HepG2 (cell line): ENCODE data around the gene CDC34. TPM values are rescaled to one million over a fixed set of nuclear protein-coding genes. Genes with fewer than 3 reads are reported as not detected.

Experiments
- BORCS8-MEF2B ChIP-seq: sonication (generic); formaldehyde crosslinking; IDR thresholded peaks from 2 replicates; pipeline ENCODE4 v1.8.0; 2022; ENCODE audit warnings: mild to moderate bottlenecking, missing genetic modification reagents
- CHD4 ChIP-seq: fragments of 200-600 bp; sonication (generic); IDR thresholded peaks from 2 replicates; pipeline ENCODE4 v1.7.0; 2017; ENCODE audit warnings: mild to moderate bottlenecking, low read length, borderline replicate concordance
- DNMT1 ChIP-seq: sonication (generic); formaldehyde crosslinking; IDR thresholded peaks from 2 replicates; pipeline ENCODE4 v1.5.1; 2020; ENCODE audit warnings: mild to moderate bottlenecking, missing genetic modification reagents
- ERF ChIP-seq: IDR thresholded peaks from 2 replicates; pipeline ENCODE4 v1.6.1; 2018; ENCODE audit warnings: missing biosample characterization, missing genetic modification reagents
- ETV6 ChIP-seq: sonication (generic); formaldehyde crosslinking; conservative IDR thresholded peaks from 2 replicates; pipeline ENCODE4 v1.4.0; 2020; ENCODE audit warnings: missing genetic modification reagents
- NCOA1 ChIP-seq: sonication (generic); formaldehyde crosslinking; IDR thresholded peaks from 2 replicates; pipeline ENCODE4 v1.9.0; 2021; ENCODE audit warnings: missing genetic modification reagents
- PITX1 ChIP-seq: sonication (generic); formaldehyde crosslinking; IDR thresholded peaks from 2 replicates; pipeline ENCODE4 v1.5.1; 2020; ENCODE audit warnings: mild to moderate bottlenecking, missing genetic modification reagents
- POLR2A ChIP-seq, 2 experiments: IDR thresholded peaks; 2 replicates each; pipeline ENCODE4 v1.6.1; 2011; ENCODE audit warnings: low read depth in 2 of 2, low read length in 2 of 2, mild to moderate bottlenecking in 1 of 2, moderate library complexity in 1 of 2; ENCODE audit not compliant: insufficient read depth in 1 of 2
- TCF7L2 ChIP-seq: IDR thresholded peaks from 2 replicates; pipeline ENCODE4 v1.6.1; 2011; ENCODE audit warnings: mild to moderate bottlenecking, low read depth, low read length, moderate library complexity
- ZNF205 ChIP-seq: IDR thresholded peaks from 2 replicates; pipeline ENCODE4 v1.6.1; 2018; ENCODE audit warnings: missing biosample characterization, missing genetic modification reagents
- ZNF552 ChIP-seq: sonication (generic); formaldehyde crosslinking; IDR thresholded peaks from 2 replicates; pipeline ENCODE4 v1.9.0; 2022; ENCODE audit warnings: missing genetic modification reagents, mild to moderate bottlenecking, borderline replicate concordance
- ZNF556 ChIP-seq: sonication (generic); formaldehyde crosslinking; IDR thresholded peaks from 2 replicates; pipeline ENCODE4 v1.4.0; 2020; ENCODE audit warnings: mild to moderate bottlenecking, missing genetic modification reagents, borderline replicate concordance
- ZNF567 ChIP-seq: sonication (generic); formaldehyde crosslinking; IDR thresholded peaks from 2 replicates; pipeline ENCODE4 v1.8.1; 2023; ENCODE audit warnings: mild to moderate bottlenecking, missing genetic modification reagents, borderline replicate concordance
- ZNF775 ChIP-seq: sonication (generic); formaldehyde crosslinking; IDR thresholded peaks from 2 replicates; pipeline ENCODE4 v1.4.0; 2020; ENCODE audit warnings: missing genetic modification reagents, mild to moderate bottlenecking, moderate library complexity, borderline replicate concordance
- polyA plus RNA-seq, 8 experiments: library from polyadenylated mRNA; depleted of rRNA in 3 of 8; stranded (reverse) in 7 of 8; unstranded in 1 of 8; fragments of >200 nt; fragmentation: Illumina TruSeq in 4 of 8; extraction: Trizol in 4 of 8; gene quantifications; 2 replicates each; pipeline versions ENCODE4 v1.2.1 to v1.2.3, GENCODE V29; 2011 to 2016; ENCODE audit warnings: low read depth in 4 of 8, missing spikeins in 1 of 8, mixed read lengths in 1 of 8; ENCODE audit not compliant: insufficient read depth in 1 of 8
- total RNA-seq, 5 experiments: library from RNA; depleted of rRNA; stranded (reverse); fragments of >200 nt; fragmentation: Illumina TruSeq; extraction: Trizol; gene quantifications; 2 replicates each; pipeline ENCODE4 v1.2.3, GENCODE V29; 2016; ENCODE audit warnings: low read depth in 1 of 5
- TF ChIP-seq, protein P1 (sequence below): sonication (generic); formaldehyde crosslinking; IDR thresholded peaks from 2 replicates; pipeline ENCODE4 v1.4.0; 2020; ENCODE audit warnings: missing genetic modification reagents, borderline replicate concordance
- TF ChIP-seq, protein P2 (sequence below): sonication (generic); formaldehyde crosslinking; IDR thresholded peaks from 2 replicates; pipeline ENCODE4 v1.4.0; 2020; ENCODE audit warnings: missing genetic modification reagents
- TF ChIP-seq, protein P3 (sequence below): IDR thresholded peaks from 2 replicates; pipeline ENCODE4 v1.6.1; 2016; ENCODE audit warnings: low read depth
- TF ChIP-seq, protein P4 (sequence below): sonication (generic); formaldehyde crosslinking; IDR thresholded peaks from 2 replicates; pipeline ENCODE4 v1.4.0; 2020; ENCODE audit warnings: missing genetic modification reagents

CDC34 gene
- total and polyA plus RNA-seq, 2 of the 13 experiments (the other 11 are each of a cell fraction or from before 2014, with no cell fraction given): 138 to 150 TPM

DNA sequence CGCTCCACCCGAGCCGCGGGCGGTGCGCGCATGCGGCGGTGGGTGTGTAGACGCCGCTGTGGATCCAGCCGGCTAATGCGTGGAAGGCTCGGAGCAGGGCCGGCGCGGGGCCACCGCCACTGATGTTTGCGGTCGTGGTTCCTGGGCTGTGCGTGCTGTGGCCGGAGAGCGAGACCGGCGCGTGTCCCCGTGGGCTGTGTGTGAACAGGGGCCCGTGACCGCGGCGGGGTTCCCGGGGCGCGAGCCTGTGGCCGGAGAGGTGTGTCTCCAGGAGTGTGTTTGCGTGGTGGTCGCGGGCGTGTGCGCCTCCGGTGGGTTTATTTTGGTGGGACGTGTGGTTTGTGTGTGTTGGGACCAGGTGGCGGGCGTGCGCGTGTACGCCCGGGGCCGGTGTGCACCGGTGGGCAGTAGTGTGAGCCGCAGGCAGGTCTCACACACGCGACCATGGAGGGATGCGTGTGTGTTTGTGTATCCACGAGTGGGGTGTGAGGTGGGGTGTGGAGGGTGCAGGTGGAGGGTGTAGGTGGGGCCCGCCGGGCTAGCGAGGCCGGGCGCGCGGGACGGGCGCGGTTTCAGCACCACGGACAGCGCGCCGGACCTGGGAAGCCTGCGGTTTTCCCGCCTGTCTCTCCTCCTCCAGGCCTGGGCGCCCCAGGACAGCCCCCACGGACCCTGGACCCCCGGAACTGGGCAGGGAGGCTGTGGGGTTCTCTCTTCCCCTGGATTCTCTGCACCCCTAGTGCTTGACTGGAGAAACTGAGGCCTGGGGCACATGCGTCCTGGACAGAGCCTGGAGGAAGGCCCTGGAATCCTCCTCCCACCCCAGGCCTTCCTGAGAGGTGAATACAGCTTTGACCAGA is 59.8 kb downstream of the CDC34 start (continued):
- TF ChIP-seq, protein P1, sequence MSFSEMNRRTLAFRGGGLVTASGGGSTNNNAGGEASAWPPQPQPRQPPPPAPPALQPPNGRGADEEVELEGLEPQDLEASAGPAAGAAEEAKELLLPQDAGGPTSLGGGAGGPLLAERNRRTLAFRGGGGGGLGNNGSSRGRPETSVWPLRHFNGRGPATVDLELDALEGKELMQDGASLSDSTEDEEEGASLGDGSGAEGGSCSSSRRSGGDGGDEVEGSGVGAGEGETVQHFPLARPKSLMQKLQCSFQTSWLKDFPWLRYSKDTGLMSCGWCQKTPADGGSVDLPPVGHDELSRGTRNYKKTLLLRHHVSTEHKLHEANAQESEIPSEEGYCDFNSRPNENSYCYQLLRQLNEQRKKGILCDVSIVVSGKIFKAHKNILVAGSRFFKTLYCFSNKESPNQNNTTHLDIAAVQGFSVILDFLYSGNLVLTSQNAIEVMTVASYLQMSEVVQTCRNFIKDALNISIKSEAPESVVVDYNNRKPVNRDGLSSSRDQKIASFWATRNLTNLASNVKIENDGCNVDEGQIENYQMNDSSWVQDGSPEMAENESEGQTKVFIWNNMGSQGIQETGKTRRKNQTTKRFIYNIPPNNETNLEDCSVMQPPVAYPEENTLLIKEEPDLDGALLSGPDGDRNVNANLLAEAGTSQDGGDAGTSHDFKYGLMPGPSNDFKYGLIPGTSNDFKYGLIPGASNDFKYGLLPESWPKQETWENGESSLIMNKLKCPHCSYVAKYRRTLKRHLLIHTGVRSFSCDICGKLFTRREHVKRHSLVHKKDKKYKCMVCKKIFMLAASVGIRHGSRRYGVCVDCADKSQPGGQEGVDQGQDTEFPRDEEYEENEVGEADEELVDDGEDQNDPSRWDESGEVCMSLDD (CRISPR knock-in tag): 0 out of 2 replicates have a peak, but pooled peaks have one; percentile 51
- TF ChIP-seq POLR2A (IDR thresholded peaks at IDR 0.05; ENCODE audit: insufficient read depth in 1 of 2, low read depth in 2 of 2, low read length in 2 of 2) (no peak), DNMT1 (CRISPR knock-in tag) (no peak), CHD4 (no peak), ZNF552 (CRISPR knock-in tag) (0 out of 2 replicates have a peak, but pooled peaks have one; percentile 54), ZNF567 (CRISPR knock-in tag) (no peak), PITX1 (CRISPR knock-in tag) (peak; percentile 42; the same call in 1 of the 2 replicates), ZNF205 (CRISPR knock-in tag) (no peak), TCF7L2 (no peak), ZNF556 (no peak), ZNF775 (CRISPR knock-in tag) (no peak), ERF (CRISPR knock-in tag) (peak; percentile 86), NCOA1 (no peak), BORCS8-MEF2B (0 out of 2 replicates have a peak, but pooled peaks have one; percentile 50), ETV6 (CRISPR knock-in tag) (peak; percentile 82; the same call in 1 of the 2 replicates)
- TF ChIP-seq, protein P2, sequence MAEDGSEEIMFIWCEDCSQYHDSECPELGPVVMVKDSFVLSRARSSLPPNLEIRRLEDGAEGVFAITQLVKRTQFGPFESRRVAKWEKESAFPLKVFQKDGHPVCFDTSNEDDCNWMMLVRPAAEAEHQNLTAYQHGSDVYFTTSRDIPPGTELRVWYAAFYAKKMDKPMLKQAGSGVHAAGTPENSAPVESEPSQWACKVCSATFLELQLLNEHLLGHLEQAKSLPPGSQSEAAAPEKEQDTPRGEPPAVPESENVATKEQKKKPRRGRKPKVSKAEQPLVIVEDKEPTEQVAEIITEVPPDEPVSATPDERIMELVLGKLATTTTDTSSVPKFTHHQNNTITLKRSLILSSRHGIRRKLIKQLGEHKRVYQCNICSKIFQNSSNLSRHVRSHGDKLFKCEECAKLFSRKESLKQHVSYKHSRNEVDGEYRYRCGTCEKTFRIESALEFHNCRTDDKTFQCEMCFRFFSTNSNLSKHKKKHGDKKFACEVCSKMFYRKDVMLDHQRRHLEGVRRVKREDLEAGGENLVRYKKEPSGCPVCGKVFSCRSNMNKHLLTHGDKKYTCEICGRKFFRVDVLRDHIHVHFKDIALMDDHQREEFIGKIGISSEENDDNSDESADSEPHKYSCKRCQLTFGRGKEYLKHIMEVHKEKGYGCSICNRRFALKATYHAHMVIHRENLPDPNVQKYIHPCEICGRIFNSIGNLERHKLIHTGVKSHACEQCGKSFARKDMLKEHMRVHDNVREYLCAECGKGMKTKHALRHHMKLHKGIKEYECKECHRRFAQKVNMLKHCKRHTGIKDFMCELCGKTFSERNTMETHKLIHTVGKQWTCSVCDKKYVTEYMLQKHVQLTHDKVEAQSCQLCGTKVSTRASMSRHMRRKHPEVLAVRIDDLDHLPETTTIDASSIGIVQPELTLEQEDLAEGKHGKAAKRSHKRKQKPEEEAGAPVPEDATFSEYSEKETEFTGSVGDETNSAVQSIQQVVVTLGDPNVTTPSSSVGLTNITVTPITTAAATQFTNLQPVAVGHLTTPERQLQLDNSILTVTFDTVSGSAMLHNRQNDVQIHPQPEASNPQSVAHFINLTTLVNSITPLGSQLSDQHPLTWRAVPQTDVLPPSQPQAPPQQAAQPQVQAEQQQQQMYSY (CRISPR knock-in tag): no peak; the same call in 1 of the 2 replicates
- TF ChIP-seq, protein P3, sequence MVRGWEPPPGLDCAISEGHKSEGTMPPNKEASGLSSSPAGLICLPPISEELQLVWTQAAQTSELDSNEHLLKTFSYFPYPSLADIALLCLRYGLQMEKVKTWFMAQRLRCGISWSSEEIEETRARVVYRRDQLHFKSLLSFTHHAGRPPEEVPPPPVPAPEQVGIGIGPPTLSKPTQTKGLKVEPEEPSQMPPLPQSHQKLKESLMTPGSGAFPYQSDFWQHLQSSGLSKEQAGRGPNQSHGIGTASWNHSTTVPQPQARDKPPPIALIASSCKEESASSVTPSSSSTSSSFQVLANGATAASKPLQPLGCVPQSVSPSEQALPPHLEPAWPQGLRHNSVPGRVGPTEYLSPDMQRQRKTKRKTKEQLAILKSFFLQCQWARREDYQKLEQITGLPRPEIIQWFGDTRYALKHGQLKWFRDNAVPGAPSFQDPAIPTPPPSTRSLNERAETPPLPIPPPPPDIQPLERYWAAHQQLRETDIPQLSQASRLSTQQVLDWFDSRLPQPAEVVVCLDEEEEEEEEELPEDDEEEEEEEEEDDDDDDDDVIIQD (CRISPR knock-in tag): no peak
- TF ChIP-seq, protein P4, sequence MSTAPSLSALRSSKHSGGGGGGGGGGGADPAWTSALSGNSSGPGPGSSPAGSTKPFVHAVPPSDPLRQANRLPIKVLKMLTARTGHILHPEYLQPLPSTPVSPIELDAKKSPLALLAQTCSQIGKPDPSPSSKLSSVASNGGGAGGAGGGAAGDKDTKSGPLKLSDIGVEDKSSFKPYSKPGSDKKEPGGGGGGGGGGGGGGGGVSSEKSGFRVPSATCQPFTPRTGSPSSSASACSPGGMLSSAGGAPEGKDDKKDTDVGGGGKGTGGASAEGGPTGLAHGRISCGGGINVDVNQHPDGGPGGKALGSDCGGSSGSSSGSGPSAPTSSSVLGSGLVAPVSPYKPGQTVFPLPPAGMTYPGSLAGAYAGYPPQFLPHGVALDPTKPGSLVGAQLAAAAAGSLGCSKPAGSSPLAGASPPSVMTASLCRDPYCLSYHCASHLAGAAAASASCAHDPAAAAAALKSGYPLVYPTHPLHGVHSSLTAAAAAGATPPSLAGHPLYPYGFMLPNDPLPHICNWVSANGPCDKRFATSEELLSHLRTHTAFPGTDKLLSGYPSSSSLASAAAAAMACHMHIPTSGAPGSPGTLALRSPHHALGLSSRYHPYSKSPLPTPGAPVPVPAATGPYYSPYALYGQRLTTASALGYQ (CRISPR knock-in tag): no peak
